Lung microvascular endothelial cell (primary cell): Measurements from ENCODE around the gene PTGES3L. TPM values are rescaled to one million over a fixed set of nuclear protein-coding genes. Genes with fewer than 3 reads are reported as not detected.
"Not testable (repeated sequence)": the region's sequence is repeated elsewhere in the genome, so short reads cannot be mapped to it uniquely, and the experiment has no call there.

Experiments used
- DNase-seq, 2 donors: peaks; one replicate each; pipeline versions ENCODE4 v3.0.0 to v3.0.0-alpha.2; 2010; ENCODE audit warnings: low read depth in 2 of 2
- total RNA-seq: library from RNA; depleted of rRNA; stranded (reverse); fragments of >200 nt; gene quantifications from 2 replicates; pipeline ENCODE4 v1.2.1, GENCODE V29; 2014

The PTGES3L gene
- total RNA-seq, 1 donor from 2014 or later: 0.20 TPM

GRCh38 chr17:42982266-42982665 lies 2.4 kb upstream of the PTGES3L start:
- peak in 1 of 2 donors; percentile 37 for DNase-seq

- peak; percentile 58 to 68 for DNase-seq
These were observed 1.0 kb upstream of the PTGES3L start for GRCh38 chr17:42980766-42981397.

- DNase-seq: peak; percentile 82 to 90
These were observed 440 bp upstream of the PTGES3L start, which contains the start of gene RUNDC1 for GRCh38 chr17:42980274-42980765. Gene RUNDC1, plus strand, starts transcription at chr17:42980565. Its CDS starts 12 bp downstream, at chr17:42980577.

- DNase-seq: not testable (repeated sequence)
These were observed 4.2 kb downstream of the PTGES3L start for GRCh38 chr17:42975701-42976100.

GRCh38 chr17:42975265-42975664 lies 4.6 kb downstream of the PTGES3L start:
- DNase-seq: no peak

GRCh38 chr17:42973323-42973722 lies 6.6 kb downstream of the PTGES3L start:
- not testable (repeated sequence) for DNase-seq

- DNase-seq: no peak
These were observed 8.3 kb downstream of the PTGES3L start for GRCh38 chr17:42971589-42971988.

GRCh38 chr17:42969001-42969581 lies 10.8 kb downstream of the PTGES3L start:
- no peak for DNase-seq

GRCh38 chr17:42967925-42968324 lies 12.0 kb downstream of the PTGES3L start:
- no peak for DNase-seq

- peak; percentile 95 to 96 for DNase-seq
These were observed 15.5 kb downstream of the PTGES3L start, which contains the start of gene AARSD1 for GRCh38 chr17:42964161-42964932. Gene AARSD1, minus strand, starts transcription at chr17:42964454. Its CDS starts 14 bp downstream, at chr17:42964440.

GRCh38 chr17:42953669-42954068 lies 26.2 kb downstream of the PTGES3L start:
- DNase-seq: no peak

- DNase-seq: no peak
These were observed 29.7 kb downstream of the PTGES3L start for GRCh38 chr17:42950044-42950783.

- no peak for DNase-seq
These were observed 33.1 kb downstream of the PTGES3L start for GRCh38 chr17:42946812-42947211.

- peak in 1 of 2 donors; percentile 18 for DNase-seq
These were observed 35.7 kb downstream of the PTGES3L start for GRCh38 chr17:42944211-42944610.

- DNase-seq: peak; percentile 71 to 74
These were observed 41.9 kb downstream of the PTGES3L start for GRCh38 chr17:42937712-42938596.

GRCh38 chr17:42929497-42929844 lies 50.4 kb downstream of the PTGES3L start:
- no peak for DNase-seq

GRCh38 chr17:42928714-42929496 lies 51.0 kb downstream of the PTGES3L start:
- DNase-seq: peak; percentile 83 to 93

- peak in 1 of 2 donors; percentile 26 for DNase-seq
These were observed 55.0 kb downstream of the PTGES3L start for GRCh38 chr17:42924891-42925290.

- not testable (repeated sequence) for DNase-seq
These were observed 56.4 kb downstream of the PTGES3L start for GRCh38 chr17:42923472-42923871.

- DNase-seq: no peak
These were observed 57.6 kb downstream of the PTGES3L start for GRCh38 chr17:42922294-42922693.
